Breast epithelium (tissue), 3 donors: ENCODE measurements around the gene CPLANE2.

Source experiments
- POLR2A ChIP-seq: fragments of 450-650 bp; IDR thresholded peaks from one replicate; pipeline ENCODE4 v1.6.1; 2016; ENCODE audit warnings: antibody characterized with exemption, mild to moderate bottlenecking, moderate library complexity
- POLR2AphosphoS5 ChIP-seq, 3 donors: sonication (generic); formaldehyde crosslinking; IDR thresholded peaks; one replicate each; pipeline ENCODE4 v1.6.1; 2017; ENCODE audit warnings: antibody characterized with exemption in 3 of 3
- TF ChIP-seq, protein P1 (sequence below), 3 donors: fragments of 450-650 bp; IDR thresholded peaks; one replicate each; pipeline ENCODE4 v1.5.1; 2016 to 2017; ENCODE audit warnings: antibody characterized with exemption in 3 of 3, mild to moderate bottlenecking in 3 of 3, moderate library complexity in 3 of 3

DNA sequence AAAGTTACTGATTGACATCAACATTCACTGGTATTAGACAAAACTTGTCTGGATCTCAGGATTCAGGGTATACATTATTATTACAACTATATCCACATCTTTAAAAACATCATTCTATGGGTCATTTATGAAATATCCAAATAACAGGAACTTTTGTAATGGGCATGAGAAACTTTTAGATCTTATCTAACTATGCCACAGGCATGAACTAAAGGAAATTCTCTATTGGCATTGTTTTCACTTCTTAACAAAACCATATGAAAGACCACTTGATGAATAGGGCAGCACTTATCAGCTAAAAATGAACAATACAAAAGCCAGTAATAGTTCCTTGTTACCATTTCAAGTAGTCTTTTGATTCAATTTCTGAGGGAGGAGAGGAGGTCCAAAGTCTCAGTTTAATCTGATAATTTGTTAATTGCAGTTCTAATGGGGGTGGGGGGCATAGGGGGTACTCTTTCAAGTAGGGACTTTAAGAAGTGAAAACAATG is 30.8 kb upstream of the CPLANE2 start:
- TF ChIP-seq, protein P1, sequence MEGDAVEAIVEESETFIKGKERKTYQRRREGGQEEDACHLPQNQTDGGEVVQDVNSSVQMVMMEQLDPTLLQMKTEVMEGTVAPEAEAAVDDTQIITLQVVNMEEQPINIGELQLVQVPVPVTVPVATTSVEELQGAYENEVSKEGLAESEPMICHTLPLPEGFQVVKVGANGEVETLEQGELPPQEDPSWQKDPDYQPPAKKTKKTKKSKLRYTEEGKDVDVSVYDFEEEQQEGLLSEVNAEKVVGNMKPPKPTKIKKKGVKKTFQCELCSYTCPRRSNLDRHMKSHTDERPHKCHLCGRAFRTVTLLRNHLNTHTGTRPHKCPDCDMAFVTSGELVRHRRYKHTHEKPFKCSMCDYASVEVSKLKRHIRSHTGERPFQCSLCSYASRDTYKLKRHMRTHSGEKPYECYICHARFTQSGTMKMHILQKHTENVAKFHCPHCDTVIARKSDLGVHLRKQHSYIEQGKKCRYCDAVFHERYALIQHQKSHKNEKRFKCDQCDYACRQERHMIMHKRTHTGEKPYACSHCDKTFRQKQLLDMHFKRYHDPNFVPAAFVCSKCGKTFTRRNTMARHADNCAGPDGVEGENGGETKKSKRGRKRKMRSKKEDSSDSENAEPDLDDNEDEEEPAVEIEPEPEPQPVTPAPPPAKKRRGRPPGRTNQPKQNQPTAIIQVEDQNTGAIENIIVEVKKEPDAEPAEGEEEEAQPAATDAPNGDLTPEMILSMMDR (IDR thresholded peaks at IDR 0.05): no peak
- TF ChIP-seq POLR2A: no peak
- no peak for TF ChIP-seq POLR2AphosphoS5 (IDR thresholded peaks at IDR 0.05)
